ENCODE results near the gene SLC29A1. TPM values are rescaled to one million over a fixed set of nuclear protein-coding genes. Genes with fewer than 3 reads are reported as not detected.

The SLC29A1 gene
- total and polyA plus RNA-seq, 2 of the 8 experiments (the other 6 are each of a cell fraction or from before 2014, with no cell fraction given) = 187 to 558 TPM

GRCh38 chr6:44245912-44246662 lies 22.7 kb downstream of the SLC29A1 start (continued):
- TF ChIP-seq SAP30 (IDR thresholded peaks at IDR 0.05; ENCODE audit: insufficient read depth, insufficient replicate concordance, low read length) (peak; percentile 13), EGR1 (IDR thresholded peaks at IDR 0.05; ENCODE audit: borderline replicate concordance, low read depth, low read length) (peak; percentile 72), YY1 (IDR thresholded peaks at IDR 0.05; ENCODE audit: low read depth, low read length) (peak; percentile 63; the same call in 1 of the 2 replicates)
